ENCODE measurements around the gene VEGFC. TPM values are rescaled to one million over a fixed set of nuclear protein-coding genes. Genes with fewer than 3 reads are reported as not detected.

VEGFC gene
- total RNA-seq, 2 experiments from 2014 or later = not detected

- no peak for DNase-seq
- Mint-ChIP-seq H3K27me3 (peaks cover 43% of the 10 kb centered on the region), H3K9me3 (no peaks in the 10 kb centered on the region), H3K27ac (no peak overlapping the region), H3K4me1 (ENCODE audit: low read depth) (peaks cover 6% of the 10 kb centered on the region), H3K36me3 (ENCODE audit: low read depth) (no peaks in the 10 kb centered on the region), H3K4me3 (no peak overlapping the region)
- intact Hi-C loops (cut with micrococcal nuclease) = loop anchor here (5.0 kb wide), 1 partner anchor 254 kb away; no protein-coding TSS in a partner anchor
- ChIA-PET CTCF (no interaction called here), POLR2A (no interaction called here)
- TF ChIP-seq, protein P1, sequence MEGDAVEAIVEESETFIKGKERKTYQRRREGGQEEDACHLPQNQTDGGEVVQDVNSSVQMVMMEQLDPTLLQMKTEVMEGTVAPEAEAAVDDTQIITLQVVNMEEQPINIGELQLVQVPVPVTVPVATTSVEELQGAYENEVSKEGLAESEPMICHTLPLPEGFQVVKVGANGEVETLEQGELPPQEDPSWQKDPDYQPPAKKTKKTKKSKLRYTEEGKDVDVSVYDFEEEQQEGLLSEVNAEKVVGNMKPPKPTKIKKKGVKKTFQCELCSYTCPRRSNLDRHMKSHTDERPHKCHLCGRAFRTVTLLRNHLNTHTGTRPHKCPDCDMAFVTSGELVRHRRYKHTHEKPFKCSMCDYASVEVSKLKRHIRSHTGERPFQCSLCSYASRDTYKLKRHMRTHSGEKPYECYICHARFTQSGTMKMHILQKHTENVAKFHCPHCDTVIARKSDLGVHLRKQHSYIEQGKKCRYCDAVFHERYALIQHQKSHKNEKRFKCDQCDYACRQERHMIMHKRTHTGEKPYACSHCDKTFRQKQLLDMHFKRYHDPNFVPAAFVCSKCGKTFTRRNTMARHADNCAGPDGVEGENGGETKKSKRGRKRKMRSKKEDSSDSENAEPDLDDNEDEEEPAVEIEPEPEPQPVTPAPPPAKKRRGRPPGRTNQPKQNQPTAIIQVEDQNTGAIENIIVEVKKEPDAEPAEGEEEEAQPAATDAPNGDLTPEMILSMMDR (IDR thresholded peaks at IDR 0.05) = no peak
- no peak for ATAC-seq
Measured at GRCh38 chr4:176793060-176793605, 411 bp upstream of the VEGFC start.

DNA sequence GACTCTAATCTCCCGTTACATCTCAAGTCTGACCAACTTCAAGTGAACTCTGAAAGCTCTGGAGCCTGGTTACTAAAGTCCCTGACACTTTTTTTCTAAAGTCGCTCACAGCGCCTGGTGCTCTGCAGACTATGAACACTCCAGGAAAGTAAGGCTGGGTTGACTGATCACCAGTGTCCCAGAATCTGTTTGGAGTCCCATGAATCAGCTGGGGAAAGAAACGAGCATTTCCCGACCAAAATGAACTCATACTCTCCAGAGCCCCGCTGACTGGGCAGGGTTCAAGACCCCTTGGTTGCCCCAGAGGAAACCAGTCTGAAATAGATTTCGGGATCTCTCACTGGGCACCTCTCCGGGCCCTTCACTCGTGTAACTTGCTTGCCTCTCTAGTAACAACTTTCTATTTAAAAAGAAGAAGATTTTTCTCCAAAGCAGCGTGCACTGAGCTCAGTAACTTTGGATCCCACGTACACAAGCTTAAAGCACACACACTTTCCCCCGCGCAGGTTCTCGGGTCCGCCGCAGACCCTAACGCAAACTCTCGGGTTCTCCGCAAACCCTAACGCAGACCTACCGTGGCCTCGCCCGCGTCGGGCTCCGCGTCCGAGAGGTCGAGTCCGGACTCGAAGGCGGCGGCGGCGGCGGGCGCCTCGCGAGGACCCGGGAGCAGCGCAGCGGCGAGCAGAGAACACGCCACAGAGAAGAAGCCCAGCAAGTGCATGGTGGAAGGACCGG lies 964 bp downstream of the VEGFC start:
- no peak for ATAC-seq
- Mint-ChIP-seq H3K4me3 (no peak overlapping the region), H3K27ac (no peak overlapping the region), H3K27me3 (peaks cover 43% of the 10 kb centered on the region), H3K36me3 (ENCODE audit: low read depth) (no peaks in the 10 kb centered on the region), H3K9me3 (no peaks in the 10 kb centered on the region), H3K4me1 (ENCODE audit: low read depth) (peaks cover 6% of the 10 kb centered on the region)
- intact Hi-C loops (cut with micrococcal nuclease) = loop anchor here (5.0 kb wide), 1 partner anchor 256 kb away; no protein-coding TSS in a partner anchor
- POLR2A ChIA-PET = no interaction called here
- TF ChIP-seq, protein P1 (IDR thresholded peaks at IDR 0.05) = no peak
- CTCF ChIA-PET = no interaction called here
- no peak for DNase-seq

GRCh38 chr4:176790398-176790797 lies 2.3 kb downstream of the VEGFC start:
- TF ChIP-seq, protein P1 (IDR thresholded peaks at IDR 0.05) = no peak
- Mint-ChIP-seq H3K9me3 (no peaks in the 10 kb centered on the region), H3K27ac (no peak overlapping the region), H3K4me1 (ENCODE audit: low read depth) (peaks cover 6% of the 10 kb centered on the region), H3K4me3 (no peak overlapping the region), H3K36me3 (ENCODE audit: low read depth) (no peaks in the 10 kb centered on the region), H3K27me3 (peaks cover 43% of the 10 kb centered on the region)
- POLR2A ChIA-PET = no interaction called here
- DNase-seq (no peak), ATAC-seq (no peak)
- intact Hi-C loops (cut with micrococcal nuclease) = loop anchor here (5.0 kb wide), 1 partner anchor 257 kb away; no protein-coding TSS in a partner anchor
- CTCF ChIA-PET = no interaction called here

- peaks cover 6% of the 10 kb centered on the region for H3K4me1 Mint-ChIP-seq (ENCODE audit: low read depth)
- TF ChIP-seq, protein P1 (IDR thresholded peaks at IDR 0.05) = peak; percentile 52
- peaks cover 41% of the 10 kb centered on the region for H3K27me3 Mint-ChIP-seq
- H3K9me3 Mint-ChIP-seq = no peaks in the 10 kb centered on the region
- H3K36me3 Mint-ChIP-seq (ENCODE audit: low read depth) = no peaks in the 10 kb centered on the region
- ChIA-PET POLR2A (no interaction called here), CTCF (no interaction called here)
- intact Hi-C loops (cut with micrococcal nuclease) = loop anchor here (5.0 kb wide), 1 partner anchor 257 kb away; no protein-coding TSS in a partner anchor
- DNase-seq (no peak), ATAC-seq (peak; percentile 65)
- H3K27ac Mint-ChIP-seq = no peak overlapping the region
- H3K4me3 Mint-ChIP-seq = no peak overlapping the region
Measured at GRCh38 chr4:176789955-176790354, 2.8 kb downstream of the VEGFC start.

- TF ChIP-seq, protein P1 (IDR thresholded peaks at IDR 0.05) = no peak
- ChIA-PET CTCF (interaction anchor here (0.9 kb wide), 1 partner anchor 243 kb away, joined by 5 read pairs; no protein-coding TSS in a partner anchor), POLR2A (no interaction called here)
- Mint-ChIP-seq H3K9me3 (no peaks in the 10 kb centered on the region), H3K36me3 (ENCODE audit: low read depth) (no peaks in the 10 kb centered on the region), H3K27me3 (peaks cover 33% of the 10 kb centered on the region), H3K4me3 (no peak overlapping the region), H3K27ac (no peak overlapping the region), H3K4me1 (ENCODE audit: low read depth) (peaks cover 6% of the 10 kb centered on the region)
- intact Hi-C loops (cut with micrococcal nuclease) = no loop called here
- no peak for ATAC-seq
- no peak for DNase-seq
Measured at GRCh38 chr4:176788971-176789370, 3.8 kb downstream of the VEGFC start.
